HG03045 (cell line): Measurements from ENCODE around the gene PRKG1.

Source experiments
- ATAC-seq: cut with Tn5 transposase; IDR thresholded peaks from one replicate; pipeline ENCODE4 v1.9.1; 2021; ENCODE audit warnings: mild to moderate bottlenecking, moderate library complexity; ENCODE audit not compliant: unreplicated experiment

The PRKG1 gene

GRCh38 chr10:51955696-51956095 lies 881.4 kb downstream of the PRKG1 start:
- no peak for ATAC-seq

- no peak for ATAC-seq
Measured at GRCh38 chr10:51956822-51957221, 882.5 kb downstream of the PRKG1 start.

- no peak for ATAC-seq
Measured at GRCh38 chr10:51960494-51960895, 886.2 kb downstream of the PRKG1 start.

- ATAC-seq = no peak
Measured at GRCh38 chr10:51961401-51961800, 887.1 kb downstream of the PRKG1 start.

GRCh38 chr10:51964630-51965029 lies 890.3 kb downstream of the PRKG1 start:
- ATAC-seq = no peak

- ATAC-seq = no peak
Measured at GRCh38 chr10:51965451-51965850, 891.2 kb downstream of the PRKG1 start.

- no peak for ATAC-seq
Measured at GRCh38 chr10:51972733-51973346, 898.6 kb downstream of the PRKG1 start.

GRCh38 chr10:51980752-51981151 lies 906.5 kb downstream of the PRKG1 start:
- ATAC-seq = no peak

GRCh38 chr10:51981731-51982130 lies 907.4 kb downstream of the PRKG1 start:
- no peak for ATAC-seq

GRCh38 chr10:51983481-51983880 lies 909.2 kb downstream of the PRKG1 start:
- ATAC-seq = no peak

GRCh38 chr10:51985336-51985735 lies 911.0 kb downstream of the PRKG1 start:
- ATAC-seq = no peak

- no peak for ATAC-seq
Measured at GRCh38 chr10:51986516-51986915, 912.2 kb downstream of the PRKG1 start.

- ATAC-seq = no peak
Measured at GRCh38 chr10:51993475-51993874, 919.2 kb downstream of the PRKG1 start.

GRCh38 chr10:51999096-51999495 lies 924.8 kb downstream of the PRKG1 start:
- ATAC-seq = no peak

GRCh38 chr10:52004342-52004949 lies 930.2 kb downstream of the PRKG1 start:
- no peak for ATAC-seq

- no peak for ATAC-seq
Measured at GRCh38 chr10:52007091-52007490, 932.8 kb downstream of the PRKG1 start.

- no peak for ATAC-seq
Measured at GRCh38 chr10:52011118-52011517, 936.8 kb downstream of the PRKG1 start.

- no peak for ATAC-seq
Measured at GRCh38 chr10:52019077-52019555, 944.8 kb downstream of the PRKG1 start.

GRCh38 chr10:52019656-52020055 lies 945.4 kb downstream of the PRKG1 start:
- no peak for ATAC-seq

- ATAC-seq = no peak
Measured at GRCh38 chr10:52020173-52020572, 945.9 kb downstream of the PRKG1 start.

- no peak for ATAC-seq
Measured at GRCh38 chr10:52020702-52021101, 946.4 kb downstream of the PRKG1 start.

GRCh38 chr10:52027055-52027705 lies 952.9 kb downstream of the PRKG1 start:
- ATAC-seq = no peak
